Left lung (tissue), 14 donors: ENCODE data around the gene ATP6V0E2. TPM values are rescaled to one million over a fixed set of nuclear protein-coding genes. Genes with fewer than 3 reads are reported as not detected.

ENCODE experiments used
- ATAC-seq: fragments of 200-7000 bp; cut with Tn5 transposase; one replicate; pipeline ENCODE4 v1.9.1; 2020; ENCODE audit warnings: moderate library complexity
- DNase-seq, 4 donors: peaks; one replicate each; pipeline ENCODE4 v3.0.0-alpha.2; 2013 to 2020
- H3K27ac ChIP-seq, 2 donors: fragments of 200-600 bp; sonication (generic) in 1 of 2; one replicate each; pipeline versions ENCODE4 v1.5.0 to v1.8.0; 2020 to 2021
- H3K27me3 ChIP-seq, 2 donors: fragments of 200-600 bp; sonication (generic) in 1 of 2; one replicate each; pipeline versions ENCODE4 v1.5.0 to v1.8.0; 2020 to 2021
- H3K36me3 ChIP-seq, 2 donors: fragments of 200-600 bp; sonication (generic) in 1 of 2; one replicate each; pipeline versions ENCODE4 v1.5.0 to v1.8.0; 2020 to 2021
- H3K4me1 ChIP-seq, 2 donors: fragments of 200-600 bp; one replicate each; pipeline ENCODE4 v1.8.0; 2021
- H3K4me3 ChIP-seq, 2 donors: fragments of 200-600 bp; sonication (generic) in 1 of 2; one replicate each; pipeline versions ENCODE4 v1.5.0 to v1.8.0; 2020 to 2021; ENCODE audit warnings: mild to moderate bottlenecking in 1 of 2
- H3K9me3 ChIP-seq, 2 donors: fragments of 200-600 bp; sonication (generic) in 1 of 2; one replicate each; pipeline versions ENCODE4 v1.5.0 to v1.8.0; 2020 to 2021
- CTCF ChIP-seq, 2 donors: fragments of 200-600 bp; sonication (generic) in 1 of 2; IDR thresholded peaks; one replicate each; pipeline versions ENCODE4 v1.5.0 to v1.8.0; 2021; ENCODE audit warnings: antibody characterized with exemption in 2 of 2
- intact Hi-C, 2 donors: fragments of 100-400 bp; cut with DNase I; formaldehyde crosslinking; loops; one replicate each; pipeline versions ENCODE4 v1.11.2 to v1.14.2; 2022
- long read RNA-seq, 12 donors: library from polyadenylated mRNA in 2 of 12; unstranded in 2 of 12; transcript quantifications; one replicate each; pipeline ENCODE4 v2.0.0 and lab custom pipeline, GENCODE V29; 2019 to 2026
- polyA plus RNA-seq, 6 donors: library from polyadenylated mRNA; unstranded; fragments of 120-200 nt; gene quantifications; one replicate each; pipeline ENCODE4 v1.2.1, GENCODE V29; 2013; ENCODE audit not compliant: insufficient read length in 6 of 6
- total RNA-seq, 2 donors: library from RNA; stranded (reverse); fragmentation: NEBNext Ultra II Directional; extraction: Animal tissue kit (Norgen Biotek cat#: 25700); gene quantifications; one replicate each; pipeline ENCODE4 v1.2.1, GENCODE V29; 2021
- donor health status: DM: no; HTN: yes; CAD: no.
- donor health status: DM: no; HTN: no; CAD: no.

ATP6V0E2 gene
- total RNA-seq (10 to 100 TPM; 18.4 to 30.5 TPM), polyA plus RNA-seq (10 to 100 TPM; 14.0 to 18.7 (median 16.3) TPM)
- long read RNA-seq, donor 1, transcript ATP6V0E2-203 (4 exons, 2,722 nt), result major isoform, 14 of 14 reads
- long read RNA-seq, donor 1, partial matches to known transcripts, result 0 of 14 reads
- long read RNA-seq, donor 1, other reads (novel, unspliced or antisense), result 0 of 14 reads
- long read RNA-seq, donor 2, transcript ATP6V0E2-203 (4 exons, 2,722 nt), result major isoform, 8 of 20 reads
- long read RNA-seq, donor 2, partial matches to known transcripts, result 10 of 20 reads
- long read RNA-seq, donor 2, other reads (novel, unspliced or antisense), result 0 of 20 reads
- long read RNA-seq, donor 3, transcript ATP6V0E2-203 (4 exons, 2,722 nt), result major isoform, 9 of 9 reads
- long read RNA-seq, donor 3, partial matches to known transcripts, result 0 of 9 reads
- long read RNA-seq, donor 3, other reads (novel, unspliced or antisense), result 0 of 9 reads
- long read RNA-seq, donor 4, transcript ATP6V0E2-203 (4 exons, 2,722 nt), result major isoform, 45 of 47 reads
- long read RNA-seq, donor 4, partial matches to known transcripts, result 0 of 47 reads
- long read RNA-seq, donor 4, other reads (novel, unspliced or antisense), result 1 of 47 reads
- long read RNA-seq, donor 5, transcript ATP6V0E2-203 (4 exons, 2,722 nt), result major isoform, 9 of 9 reads
- long read RNA-seq, donor 5, partial matches to known transcripts, result 0 of 9 reads
- long read RNA-seq, donor 5, other reads (novel, unspliced or antisense), result 0 of 9 reads
- long read RNA-seq, donor 6, transcript ATP6V0E2-203 (4 exons, 2,722 nt), result major isoform, 5 of 6 reads
- long read RNA-seq, donor 6, partial matches to known transcripts, result 0 of 6 reads
- long read RNA-seq, donor 6, other reads (novel, unspliced or antisense), result 0 of 6 reads
- long read RNA-seq, donor 7, transcript ATP6V0E2-203 (4 exons, 2,722 nt), result major isoform, 7 of 7 reads
- long read RNA-seq, donor 7, partial matches to known transcripts, result 0 of 7 reads
- long read RNA-seq, donor 7, other reads (novel, unspliced or antisense), result 0 of 7 reads
- long read RNA-seq, donor 8, transcript ATP6V0E2-203 (4 exons, 2,722 nt), result major isoform, 9 of 11 reads
- long read RNA-seq, donor 8, partial matches to known transcripts, result 0 of 11 reads
- long read RNA-seq, donor 8, other reads (novel, unspliced or antisense), result 0 of 11 reads
- long read RNA-seq, donor 9, result 0 reads
- long read RNA-seq, donor 10, transcript ATP6V0E2-203 (4 exons, 2,722 nt), result major isoform, 40 of 43 reads
- long read RNA-seq, donor 10, partial matches to known transcripts, result 1 of 43 reads
- long read RNA-seq, donor 10, other reads (novel, unspliced or antisense), result 0 of 43 reads
- long read RNA-seq, donor 11, transcript ATP6V0E2-203 (4 exons, 2,722 nt), result major isoform, 180 of 412 reads
- long read RNA-seq, donor 11, partial matches to known transcripts, result 226 of 412 reads
- long read RNA-seq, donor 11, other reads (novel, unspliced or antisense), result 0 of 412 reads
- long read RNA-seq, donor 12, transcript ATP6V0E2-203 (4 exons, 2,722 nt), result major isoform, 14 of 14 reads
- long read RNA-seq, donor 12, partial matches to known transcripts, result 0 of 14 reads
- long read RNA-seq, donor 12, other reads (novel, unspliced or antisense), result 0 of 14 reads

- no peak for TF ChIP-seq CTCF (IDR thresholded peaks at IDR 0.05)
- ATAC-seq (peak; percentile 96), DNase-seq (peak; percentile 83 to 98 (median 96))
- H3K27me3 ChIP-seq, result peaks cover 0 to 20% of the 10 kb centered on the region in 2 donors
- no peaks in the 10 kb centered on the region for H3K9me3 ChIP-seq
- peak within 1 kb of the TSS; percentile 71 to 74 for H3K27ac ChIP-seq
- peak within 1 kb of the TSS; percentile 80 for H3K4me3 ChIP-seq
- H3K4me1 ChIP-seq, result peaks cover 13 to 25% of the 10 kb centered on the region in 2 donors
- intact Hi-C loops, result no loop called here
- H3K36me3 ChIP-seq, result no peaks in the 10 kb centered on the region
Measured at GRCh38 chr7:149873074-149873969, at the start of gene ATP6V0E2. Gene ATP6V0E2 (plus strand): TSS chr7:149873969. CDS start chr7:149874066, 97 bp downstream.

GRCh38 chr7:149824301-149824741 is 49.4 kb upstream of the ATP6V0E2 start:
- H3K4me1 ChIP-seq, result no peaks in the 10 kb centered on the region
- ATAC-seq (no peak), DNase-seq (peak in 1 of 4 donors; percentile 80)
- no peaks in the 10 kb centered on the region for H3K27me3 ChIP-seq
- H3K4me3 ChIP-seq, result no peak overlapping the region
- intact Hi-C loops, result no loop called here
- no peak for TF ChIP-seq CTCF (IDR thresholded peaks at IDR 0.05)
- no peak overlapping the region for H3K27ac ChIP-seq
- no peaks in the 10 kb centered on the region for H3K9me3 ChIP-seq
- H3K36me3 ChIP-seq, result no peaks in the 10 kb centered on the region

DNA sequence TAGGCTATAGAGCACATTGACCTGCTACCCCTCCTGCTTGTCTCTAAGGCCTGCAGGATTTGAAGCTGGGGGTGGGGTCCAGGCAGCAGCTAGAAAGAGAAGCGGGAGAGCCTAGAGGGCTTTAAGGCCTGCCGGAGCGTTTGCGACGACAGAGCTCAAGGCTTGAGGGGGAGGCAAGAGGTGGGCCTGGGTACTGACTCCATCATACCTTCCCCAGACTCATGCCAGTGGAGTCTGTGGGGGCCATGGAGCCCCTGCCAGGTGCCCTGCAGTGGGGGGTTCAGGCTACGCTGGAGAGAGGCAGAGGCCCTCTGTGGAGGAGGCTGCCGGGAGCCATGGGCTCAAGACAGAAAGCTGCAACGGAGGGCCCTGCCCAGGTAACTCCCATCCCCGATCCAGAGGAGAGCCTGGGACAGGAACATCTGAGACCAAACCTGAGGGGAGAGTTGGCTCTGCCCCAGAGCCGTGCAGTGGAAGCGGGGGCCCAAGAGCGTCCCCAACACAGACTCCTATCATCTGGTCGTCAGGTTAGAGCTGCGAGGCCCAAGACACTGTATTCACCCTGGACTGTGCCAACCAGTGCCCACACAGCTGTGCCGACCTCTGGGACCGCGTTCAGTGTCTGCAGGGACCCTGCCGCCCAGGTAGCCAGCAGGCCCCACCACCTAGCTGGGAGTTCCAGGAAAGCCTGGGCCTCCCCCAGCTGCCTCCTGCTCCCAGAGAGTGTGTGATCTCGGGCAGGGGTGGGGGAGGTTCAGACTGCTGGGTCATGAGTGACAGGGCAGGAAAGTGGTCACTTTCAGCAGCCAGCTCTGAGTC is 48.8 kb upstream of the ATP6V0E2 start:
- ATAC-seq, result no peak
- intact Hi-C loops, result no loop called here

More for the DNA sequence above, 48.8 kb upstream of the ATP6V0E2 start:
- Histone ChIP-seq H3K9me3 (no peaks in the 10 kb centered on the region), H3K27me3 (no peaks in the 10 kb centered on the region), H3K4me3 (no peak overlapping the region), H3K36me3 (no peaks in the 10 kb centered on the region), H3K27ac (no peak overlapping the region), H3K4me1 (no peaks in the 10 kb centered on the region)
- no peak for TF ChIP-seq CTCF (IDR thresholded peaks at IDR 0.05)
- DNase-seq, result no peak
